GM18873 (cell line): Measurements from ENCODE around the gene CTSA.
"Not testable (repeated sequence)": the region's sequence is repeated elsewhere in the genome, so short reads cannot be mapped to it uniquely, and the experiment has no call there.

Experiments
- ATAC-seq: cut with Tn5 transposase; IDR thresholded peaks from one replicate; pipeline ENCODE4 v1.9.1; 2021; ENCODE audit warnings: mild to moderate bottlenecking, moderate library complexity, moderate number of reproducible peaks; ENCODE audit not compliant: unreplicated experiment, low FRiP score

Gene CTSA

GRCh38 chr20:45892828-45893500 lies 1.8 kb downstream of the CTSA start:
- ATAC-seq, result no peak

GRCh38 chr20:45893831-45894230 lies 2.7 kb downstream of the CTSA start:
- ATAC-seq, result no peak

- no peak for ATAC-seq
Observed at GRCh38 chr20:45894797-45895196, 3.7 kb downstream of the CTSA start.

GRCh38 chr20:45896641-45897161 lies 5.6 kb downstream of the CTSA start:
- ATAC-seq, result no peak

- no peak for ATAC-seq
Observed at GRCh38 chr20:45897289-45897688, 6.2 kb downstream of the CTSA start.

GRCh38 chr20:45897692-45898091 lies 6.6 kb downstream of the CTSA start:
- ATAC-seq, result no peak

- no peak for ATAC-seq
Observed at GRCh38 chr20:45898285-45898684, 7.2 kb downstream of the CTSA start.

GRCh38 chr20:45899046-45899835 lies 8.1 kb downstream of the CTSA start:
- no peak for ATAC-seq

GRCh38 chr20:45901332-45901731 lies 10.2 kb downstream of the CTSA start:
- ATAC-seq, result not testable (repeated sequence)

- ATAC-seq, result no peak
Observed at GRCh38 chr20:45902199-45902701, 11.1 kb downstream of the CTSA start.

GRCh38 chr20:45904583-45905504 lies 13.7 kb downstream of the CTSA start:
- no peak for ATAC-seq

GRCh38 chr20:45905505-45906079 lies 14.5 kb downstream of the CTSA start:
- no peak for ATAC-seq

GRCh38 chr20:45907219-45907948 lies 16.2 kb downstream of the CTSA start:
- no peak for ATAC-seq

- ATAC-seq, result no peak
Observed at GRCh38 chr20:45908084-45908483, 16.9 kb downstream of the CTSA start.

- ATAC-seq, result no peak
Observed at GRCh38 chr20:45909336-45909808, 18.2 kb downstream of the CTSA start.

GRCh38 chr20:45909817-45910669 lies 18.9 kb downstream of the CTSA start:
- no peak for ATAC-seq

GRCh38 chr20:45910670-45911485 lies 19.7 kb downstream of the CTSA start:
- peak; percentile 88 for ATAC-seq
